ENCODE measurements around the gene KCNH2.

KCNH2 gene

DNA sequence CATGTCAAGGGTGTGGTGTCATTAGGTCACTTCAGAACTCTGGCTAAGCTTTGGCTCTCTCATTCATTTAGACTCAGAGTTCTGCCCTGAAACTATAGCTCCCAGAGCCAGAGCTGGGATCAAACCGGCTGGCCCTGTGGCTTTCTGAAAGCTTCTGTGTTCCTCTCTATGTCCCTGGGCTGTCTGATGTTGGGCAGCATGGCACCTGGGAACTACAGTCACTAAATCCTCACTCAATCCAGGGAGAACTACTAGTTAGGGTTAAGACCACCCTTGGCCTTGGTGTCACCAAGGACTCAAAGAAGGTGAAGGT, 32.9 kb upstream of the KCNH2 start:
- no peak for DNase-seq

GRCh38 chr7:151010307-151011096, 32.4 kb upstream of the KCNH2 start:
- DNase-seq: peak in 1 of 2 donors; percentile 43

DNA sequence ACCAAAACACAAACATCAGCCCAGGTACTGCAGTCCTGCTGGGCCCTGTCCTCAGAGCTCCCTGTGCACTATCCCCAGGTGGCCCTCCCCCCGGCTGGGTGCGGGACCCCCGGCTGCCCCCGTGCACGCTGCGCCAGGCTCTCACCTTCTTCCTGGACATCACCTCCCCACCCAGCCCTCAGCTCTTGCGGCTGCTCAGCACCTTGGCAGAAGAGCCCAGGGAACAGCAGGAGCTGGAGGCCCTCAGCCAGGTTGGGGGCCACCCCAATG, 31.9 kb upstream of the KCNH2 start:
- no peak for DNase-seq

GRCh38 chr7:151009327-151010036, 31.4 kb upstream of the KCNH2 start:
- no peak for DNase-seq

- peak; percentile 68 to 77 for DNase-seq
These were observed 30.6 kb upstream of the KCNH2 start for GRCh38 chr7:151008511-151009323.

DNA sequence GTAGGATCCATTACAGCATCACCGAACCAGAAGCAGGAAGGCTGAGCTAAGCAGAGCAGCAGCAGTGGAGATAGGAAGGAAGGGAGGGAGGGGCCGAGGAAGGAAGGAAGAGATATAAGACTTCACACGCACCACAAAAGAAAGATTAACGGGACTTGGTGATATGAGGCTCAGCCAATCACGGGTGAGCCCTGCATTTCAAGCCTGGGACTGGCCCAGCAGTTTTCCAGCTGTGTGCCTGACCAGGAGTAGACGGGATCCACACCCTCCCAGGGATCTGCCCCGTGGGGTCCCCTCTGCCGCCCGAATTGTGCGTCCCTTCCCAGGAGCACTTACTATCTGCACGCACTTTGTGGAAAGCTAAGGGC, 30.0 kb upstream of the KCNH2 start:
- DNase-seq: no peak

GRCh38 chr7:151007469-151007898, 29.4 kb upstream of the KCNH2 start:
- DNase-seq: no peak

GRCh38 chr7:151006590-151007300, 28.6 kb upstream of the KCNH2 start:
- no peak for DNase-seq

GRCh38 chr7:151005566-151005965, 27.4 kb upstream of the KCNH2 start:
- DNase-seq: no peak

DNA sequence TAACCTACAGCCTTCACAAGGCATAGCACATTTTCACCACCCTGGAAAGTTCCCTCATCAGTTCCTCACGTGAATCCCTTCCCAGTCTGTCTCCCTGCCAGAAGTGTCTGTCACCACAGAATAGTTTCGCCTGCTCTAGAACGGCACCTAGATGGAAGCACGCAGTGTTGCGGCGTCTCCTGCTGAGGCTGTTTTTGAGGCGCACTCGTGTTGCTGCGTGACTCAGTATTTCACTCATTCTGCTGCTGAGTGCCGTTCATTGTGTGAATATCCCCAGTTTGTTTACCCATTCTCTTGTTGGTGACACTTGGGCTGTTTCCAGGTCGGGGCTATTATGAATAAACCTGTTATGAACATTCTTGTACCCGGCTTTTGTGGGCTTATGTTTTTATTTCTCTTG, 25.5 kb upstream of the KCNH2 start:
- no peak for DNase-seq

- DNase-seq: no peak
These were observed 23.4 kb upstream of the KCNH2 start for GRCh38 chr7:151001546-151001945.

GRCh38 chr7:151000897-151001495, 22.9 kb upstream of the KCNH2 start:
- no peak for DNase-seq

DNA sequence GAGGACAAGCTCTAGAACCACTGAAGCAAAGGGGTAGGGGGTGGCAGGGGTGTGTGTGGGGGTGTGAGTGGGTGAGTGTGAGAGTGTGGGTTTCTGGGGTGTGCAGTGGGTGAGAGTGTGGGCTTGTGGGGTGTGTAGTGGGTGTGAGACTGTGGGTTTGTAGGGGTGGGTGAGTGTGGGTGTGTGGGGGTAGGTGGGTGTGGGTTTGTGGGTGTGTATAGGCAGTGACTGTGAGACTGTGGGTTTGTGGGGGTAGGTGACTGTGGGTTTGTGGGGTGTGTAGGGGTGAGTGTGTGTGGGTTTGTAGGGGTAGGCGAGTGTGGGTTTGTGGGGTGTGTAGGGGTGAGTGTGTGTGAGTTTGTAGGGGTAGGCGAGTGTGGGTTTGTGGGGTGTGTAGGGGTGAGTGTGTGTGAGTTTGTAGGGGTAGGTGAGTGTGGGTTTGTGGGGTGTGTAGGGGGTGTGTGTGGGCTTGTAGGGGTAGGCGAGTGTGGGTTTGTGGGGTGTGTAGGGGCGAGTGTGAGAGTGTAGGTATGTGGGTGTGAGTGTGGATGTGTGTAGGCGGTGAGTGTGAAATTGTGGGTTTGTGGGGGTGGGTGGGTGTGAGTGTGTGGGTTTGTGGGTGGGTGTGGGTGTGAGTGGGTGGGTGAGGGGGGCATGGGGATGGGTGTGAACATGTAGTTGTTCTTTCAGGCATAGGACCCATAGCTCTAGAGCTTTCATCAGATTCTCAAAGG, 21.5 kb upstream of the KCNH2 start:
- no peak for DNase-seq

GRCh38 chr7:150999001-150999400, 20.9 kb upstream of the KCNH2 start:
- DNase-seq: no peak

GRCh38 chr7:150998341-150998740, 20.2 kb upstream of the KCNH2 start:
- no peak for DNase-seq

- no peak for DNase-seq
These were observed 19.7 kb upstream of the KCNH2 start for GRCh38 chr7:150997817-150998216.

DNA sequence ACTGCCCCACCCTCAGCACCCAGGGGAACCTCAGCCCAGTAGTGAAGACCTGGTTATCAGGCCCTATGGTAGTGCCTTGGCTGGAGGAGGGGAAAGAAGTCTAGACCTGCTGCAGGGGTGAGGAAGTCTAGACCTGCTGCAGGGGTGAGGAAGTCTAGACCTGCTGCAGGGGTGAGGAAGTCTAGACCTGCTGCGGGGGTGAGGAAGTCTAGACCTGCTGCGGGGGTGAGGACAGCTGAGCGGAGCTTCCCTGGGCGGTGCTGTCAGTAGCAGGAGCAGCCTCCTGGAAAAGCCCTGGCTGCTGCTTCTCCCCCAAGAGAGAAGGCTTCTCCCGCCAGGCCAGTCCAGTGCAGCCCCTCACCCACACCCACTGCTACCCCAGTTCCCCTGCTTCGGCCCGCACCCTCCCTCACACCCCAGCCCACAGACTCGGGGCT, 19.0 kb upstream of the KCNH2 start:
- no peak for DNase-seq

DNA sequence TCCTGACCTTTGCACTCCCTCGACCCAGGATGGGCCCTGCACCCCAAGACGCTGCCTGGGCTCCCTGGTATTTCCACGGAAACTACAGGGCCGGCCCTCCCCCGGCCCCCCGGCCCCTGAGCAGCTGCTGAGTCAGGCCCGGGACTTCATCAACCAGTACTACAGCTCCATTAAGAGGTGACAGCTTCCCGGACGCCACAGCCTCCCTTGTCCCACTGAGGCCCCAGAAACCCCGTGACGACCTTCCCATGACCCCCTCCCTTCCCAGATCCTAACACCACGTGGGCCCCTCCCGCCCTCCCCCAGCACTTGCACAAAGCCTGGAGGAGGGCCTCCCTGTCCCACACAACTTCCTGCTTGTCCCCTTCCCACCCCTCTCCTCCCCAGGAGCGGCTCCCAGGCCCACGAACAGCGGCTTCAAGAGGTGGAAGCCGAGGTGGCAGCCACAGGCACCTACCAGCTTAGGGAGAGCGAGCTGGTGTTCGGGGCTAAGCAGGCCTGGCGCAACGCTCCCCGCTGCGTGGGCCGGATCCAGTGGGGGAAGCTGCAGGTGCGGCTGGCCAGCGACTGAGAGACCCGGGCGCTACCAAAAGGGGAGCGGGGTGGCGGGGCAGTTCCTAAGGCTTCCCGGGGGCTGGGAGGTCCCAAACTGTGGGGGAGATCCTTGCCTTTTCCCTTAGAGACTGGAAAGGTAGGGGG, 18.4 kb upstream of the KCNH2 start:
- no peak for DNase-seq

DNA sequence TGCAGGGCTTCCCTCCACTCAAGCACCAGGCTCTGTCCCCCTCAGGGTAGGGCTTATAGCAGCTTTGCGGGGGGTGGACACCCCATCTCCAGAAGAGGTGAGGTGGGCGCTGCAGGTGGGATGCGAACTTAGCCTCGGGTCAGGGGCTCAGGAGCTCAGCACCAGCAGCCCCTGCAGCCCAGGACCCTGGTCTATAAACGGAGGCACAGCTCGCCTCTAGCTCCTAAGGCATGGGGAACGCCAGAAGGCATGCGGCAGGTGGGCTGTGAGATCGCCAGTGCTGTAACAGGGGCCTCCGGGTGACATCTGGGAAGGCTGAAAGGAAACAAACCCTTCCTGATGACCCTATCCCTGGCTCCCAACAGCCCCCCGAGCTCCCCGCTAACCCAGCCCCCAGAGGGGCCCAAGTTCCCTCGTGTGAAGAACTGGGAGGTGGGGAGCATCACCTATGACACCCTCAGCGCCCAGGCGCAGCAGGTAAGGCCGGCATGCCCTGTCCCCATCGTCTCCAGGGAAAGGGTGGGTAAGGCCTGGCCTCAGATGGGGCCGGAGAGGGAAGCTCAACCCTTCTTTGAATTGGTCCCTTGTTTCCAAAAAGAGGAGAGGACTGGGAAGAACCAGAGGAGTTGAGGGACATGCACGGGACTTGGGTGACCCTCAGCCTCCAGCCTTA, 16.9 kb upstream of the KCNH2 start:
- DNase-seq: no peak

GRCh38 chr7:150994141-150994837, 16.2 kb upstream of the KCNH2 start:
- no peak for DNase-seq

Measured in activated CD4-positive, alpha-beta T cell treated with anti-CD3 and anti-CD28 coated beads for 4 hours (primary cell).